ENCODE data around the gene LYRM1.
"Not testable (repeated sequence)": the region's sequence is repeated elsewhere in the genome, so short reads cannot be mapped to it uniquely, and the experiment has no call there.

The LYRM1 gene

DNA sequence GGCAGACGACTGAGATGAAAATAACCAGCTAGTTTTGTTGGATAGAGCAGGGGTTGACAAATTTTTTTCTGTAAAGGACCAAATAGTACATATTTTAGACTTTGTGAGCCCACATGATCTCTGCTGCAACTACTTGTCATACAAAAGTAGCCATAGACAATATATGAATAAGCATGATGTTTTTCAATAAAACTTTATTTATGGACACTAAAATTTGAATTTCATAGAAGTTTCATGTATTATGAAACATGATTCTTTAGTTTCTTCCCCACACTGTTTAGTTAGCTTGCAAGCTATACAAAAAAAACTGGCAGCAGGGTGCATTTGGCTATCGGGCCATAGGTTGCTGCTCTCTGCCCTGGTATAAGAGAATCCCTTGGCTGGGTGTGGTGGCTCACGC lies 56.6 kb downstream of the LYRM1 start:
- TF ChIP-seq, protein P1, sequence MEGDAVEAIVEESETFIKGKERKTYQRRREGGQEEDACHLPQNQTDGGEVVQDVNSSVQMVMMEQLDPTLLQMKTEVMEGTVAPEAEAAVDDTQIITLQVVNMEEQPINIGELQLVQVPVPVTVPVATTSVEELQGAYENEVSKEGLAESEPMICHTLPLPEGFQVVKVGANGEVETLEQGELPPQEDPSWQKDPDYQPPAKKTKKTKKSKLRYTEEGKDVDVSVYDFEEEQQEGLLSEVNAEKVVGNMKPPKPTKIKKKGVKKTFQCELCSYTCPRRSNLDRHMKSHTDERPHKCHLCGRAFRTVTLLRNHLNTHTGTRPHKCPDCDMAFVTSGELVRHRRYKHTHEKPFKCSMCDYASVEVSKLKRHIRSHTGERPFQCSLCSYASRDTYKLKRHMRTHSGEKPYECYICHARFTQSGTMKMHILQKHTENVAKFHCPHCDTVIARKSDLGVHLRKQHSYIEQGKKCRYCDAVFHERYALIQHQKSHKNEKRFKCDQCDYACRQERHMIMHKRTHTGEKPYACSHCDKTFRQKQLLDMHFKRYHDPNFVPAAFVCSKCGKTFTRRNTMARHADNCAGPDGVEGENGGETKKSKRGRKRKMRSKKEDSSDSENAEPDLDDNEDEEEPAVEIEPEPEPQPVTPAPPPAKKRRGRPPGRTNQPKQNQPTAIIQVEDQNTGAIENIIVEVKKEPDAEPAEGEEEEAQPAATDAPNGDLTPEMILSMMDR (IDR thresholded peaks at IDR 0.05; ENCODE audit: low read depth, low read length) = no peak
- in situ Hi-C loops (cut with HindIII; ENCODE audit: low sequenced_read_pairs) = no loop called here
- DNase-seq (ENCODE audit: low read depth, low spot score) = no peak

DNA sequence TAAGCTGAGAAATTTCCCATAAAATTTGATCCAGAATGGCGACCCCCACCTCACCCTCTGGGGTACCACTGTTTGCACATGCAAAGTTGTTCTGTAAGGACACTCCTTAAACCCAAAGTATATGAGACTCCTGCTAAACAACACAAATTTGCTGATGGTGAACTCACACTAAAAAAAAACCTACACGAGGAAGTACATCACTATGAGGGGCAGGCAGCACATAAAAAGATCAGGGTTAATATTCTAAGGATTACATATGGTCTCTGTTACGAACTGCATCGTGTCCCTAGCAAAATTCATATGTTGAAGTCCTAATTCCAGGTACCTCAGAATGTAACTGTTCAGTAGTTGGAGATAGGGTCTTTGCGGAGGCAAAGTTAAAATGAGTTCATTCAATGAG lies 60.3 kb downstream of the LYRM1 start:
- TF ChIP-seq, protein P1 (IDR thresholded peaks at IDR 0.05; ENCODE audit: low read depth, low read length) = no peak
- no peak overlapping the region for H3K4me3 ChIP-seq (ENCODE audit: low read depth, low read length)
- in situ Hi-C loops (cut with HindIII; ENCODE audit: low sequenced_read_pairs) = no loop called here
- DNase-seq (ENCODE audit: low read depth, low spot score) = no peak

More for the DNA sequence above, 56.6 kb downstream of the LYRM1 start:
- H3K4me3 ChIP-seq (ENCODE audit: low read depth, low read length) = no peak overlapping the region

DNA sequence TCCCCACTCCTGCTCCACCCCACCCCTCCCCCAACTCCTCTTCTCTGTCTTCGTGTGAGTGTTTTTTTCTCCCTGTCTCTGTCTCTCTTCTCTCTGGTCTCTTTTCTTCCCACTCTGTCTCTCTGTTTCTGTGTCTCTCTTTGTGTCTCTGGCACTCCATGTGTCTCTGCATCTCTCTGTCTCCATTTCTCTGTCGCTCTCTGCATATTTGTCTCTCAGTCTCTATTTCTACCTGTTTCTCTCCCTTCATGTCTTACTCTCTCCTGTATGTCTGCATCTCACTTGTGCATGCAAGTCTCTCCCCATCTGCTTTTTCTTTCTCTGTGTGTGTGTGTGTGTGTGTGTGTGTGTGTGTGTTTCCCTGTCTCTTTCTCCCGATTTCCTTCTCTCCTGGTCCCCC lies 68.2 kb downstream of the LYRM1 start:
- in situ Hi-C loops (cut with HindIII; ENCODE audit: low sequenced_read_pairs) = no loop called here

DNA sequence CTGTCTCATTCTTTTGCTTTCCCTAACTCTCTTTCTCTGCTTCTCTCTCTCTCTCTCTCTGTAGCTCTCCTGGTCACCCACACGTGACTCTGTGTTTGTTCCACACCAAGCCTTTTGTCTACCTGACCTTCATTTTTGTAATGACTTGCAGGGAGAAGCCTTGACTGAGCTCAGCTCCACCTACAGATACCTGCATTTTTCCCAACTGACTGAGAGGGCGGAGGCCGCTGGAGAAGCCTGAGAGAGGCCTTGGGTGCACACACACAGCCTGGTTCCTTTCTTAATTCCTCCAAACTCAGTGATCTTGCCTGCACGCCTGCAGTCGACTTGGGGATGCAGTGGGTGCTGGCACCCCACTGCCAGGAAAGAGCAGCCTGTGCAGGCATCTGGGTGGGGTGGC lies 68.8 kb downstream of the LYRM1 start:
- no peak for DNase-seq (ENCODE audit: low read depth, low spot score)
- TF ChIP-seq, protein P1 (IDR thresholded peaks at IDR 0.05; ENCODE audit: low read depth, low read length) = no peak
- in situ Hi-C loops (cut with HindIII; ENCODE audit: low sequenced_read_pairs) = no loop called here
- H3K4me3 ChIP-seq (ENCODE audit: low read depth, low read length) = no peak overlapping the region

More for the DNA sequence above, 68.2 kb downstream of the LYRM1 start:
- TF ChIP-seq, protein P1 (IDR thresholded peaks at IDR 0.05; ENCODE audit: low read depth, low read length) = no peak
- no peak overlapping the region for H3K4me3 ChIP-seq (ENCODE audit: low read depth, low read length)
- DNase-seq (ENCODE audit: low read depth, low spot score) = no peak

DNA sequence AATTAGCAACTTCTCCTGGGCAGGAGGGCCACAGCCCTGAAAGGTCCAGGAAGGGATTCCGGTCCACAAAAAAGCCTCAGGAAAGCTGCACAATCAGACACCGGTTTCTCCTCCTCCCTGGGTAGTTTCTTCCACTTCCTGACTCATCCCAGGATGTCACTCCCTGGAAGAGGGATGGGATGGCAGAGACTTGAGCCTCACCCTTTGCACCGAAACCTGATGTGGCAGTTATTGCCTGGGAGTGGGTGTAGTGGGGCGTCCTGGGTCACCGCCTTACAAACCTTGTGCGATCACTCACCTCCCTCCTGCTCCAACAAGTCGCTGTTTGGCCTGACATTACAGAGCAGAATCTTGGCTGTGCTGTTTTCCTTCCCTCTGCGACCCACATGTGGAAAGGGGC lies 70.8 kb downstream of the LYRM1 start:
- H3K4me3 ChIP-seq (ENCODE audit: low read depth, low read length) = no peak overlapping the region
- TF ChIP-seq, protein P1 (IDR thresholded peaks at IDR 0.05; ENCODE audit: low read depth, low read length) = no peak
- DNase-seq (ENCODE audit: low read depth, low spot score) = no peak
- in situ Hi-C loops (cut with HindIII; ENCODE audit: low sequenced_read_pairs) = no loop called here

DNA sequence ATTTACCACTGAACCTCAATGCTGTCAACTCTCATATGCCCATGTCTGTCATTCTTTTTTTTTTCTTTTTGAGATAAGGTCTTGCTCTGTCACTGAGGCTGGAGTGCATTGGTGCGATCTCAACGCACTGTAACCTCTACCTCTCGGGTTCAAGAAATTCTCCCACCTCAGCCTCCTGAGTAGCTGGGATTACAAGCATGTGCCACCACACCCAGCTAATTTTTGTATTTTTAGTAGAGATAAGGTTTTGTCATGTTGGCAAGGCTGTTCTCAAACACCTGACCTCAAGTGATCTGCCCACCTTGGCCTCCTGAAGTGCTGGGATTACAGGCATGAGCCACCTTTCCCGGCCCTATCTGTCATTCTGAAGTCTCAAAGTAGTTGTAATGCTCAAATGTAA lies 72.6 kb downstream of the LYRM1 start:
- DNase-seq (ENCODE audit: low read depth, low spot score); in situ Hi-C loops (cut with HindIII; ENCODE audit: low sequenced_read_pairs); H3K4me3 ChIP-seq (ENCODE audit: low read depth, low read length): not testable (repeated sequence)

Data from astrocyte of the spinal cord (primary cell).